GM18520 (cell line): ENCODE measurements around the gene MSL3B.

Experiments used
- ATAC-seq: cut with Tn5 transposase; IDR thresholded peaks from one replicate; pipeline ENCODE4 v1.9.1; 2021; ENCODE audit not compliant: unreplicated experiment

MSL3B gene

GRCh38 chr2:233835230-233836186 is 32.7 kb downstream of the MSL3B start:
- no peak for ATAC-seq

- ATAC-seq: no peak
Measured at GRCh38 chr2:233833345-233833744, 34.8 kb downstream of the MSL3B start.

- no peak for ATAC-seq
Measured at GRCh38 chr2:233832869-233833311, 35.3 kb downstream of the MSL3B start.

- ATAC-seq: no peak
Measured at GRCh38 chr2:233832414-233832813, 35.8 kb downstream of the MSL3B start.

GRCh38 chr2:233831861-233832260 is 36.3 kb downstream of the MSL3B start:
- ATAC-seq: no peak

GRCh38 chr2:233831011-233831721 is 37.0 kb downstream of the MSL3B start:
- ATAC-seq: no peak

- ATAC-seq: no peak
Measured at GRCh38 chr2:233830111-233830802, 37.9 kb downstream of the MSL3B start.

GRCh38 chr2:233829193-233830110 is 38.7 kb downstream of the MSL3B start:
- ATAC-seq: no peak

- ATAC-seq: no peak
Measured at GRCh38 chr2:233828546-233829192, 39.5 kb downstream of the MSL3B start.

GRCh38 chr2:233824373-233824772 is 43.8 kb downstream of the MSL3B start:
- no peak for ATAC-seq

GRCh38 chr2:233823731-233824121 is 44.5 kb downstream of the MSL3B start:
- ATAC-seq: no peak

GRCh38 chr2:233822781-233823730 is 45.1 kb downstream of the MSL3B start:
- no peak for ATAC-seq

- ATAC-seq: no peak
Measured at GRCh38 chr2:233822101-233822771, 46.0 kb downstream of the MSL3B start.

- ATAC-seq: no peak
Measured at GRCh38 chr2:233821709-233822100, 46.5 kb downstream of the MSL3B start.

GRCh38 chr2:233821196-233821595 is 47.0 kb downstream of the MSL3B start:
- no peak for ATAC-seq

GRCh38 chr2:233820774-233821105 is 47.4 kb downstream of the MSL3B start:
- ATAC-seq: no peak

- ATAC-seq: no peak
Measured at GRCh38 chr2:233819884-233820773, 48.1 kb downstream of the MSL3B start.
